PC-9 (cell line): Measurements from ENCODE around the gene AGAP1. TPM values are rescaled to one million over a fixed set of nuclear protein-coding genes. Genes with fewer than 3 reads are reported as not detected.

Experiments used
- BruUV-seq: library from RNA; stranded (reverse); fragments of 400-500 nt; replicated peaks from 2 replicates; lab custom pipeline; 2021; lab: Mats Ljungman, UMichigan
- CTCF ChIA-PET: fragments of 300-600 bp; sonication (Branson Sonifier 250); formaldehyde crosslinking; loops from one replicate; lab custom pipeline; 2022; ENCODE audit warnings: antibody characterized with exemption; lab: Charles Lee
- POLR2A ChIA-PET: fragments of 300-600 bp; sonication (Branson Sonifier 250); formaldehyde crosslinking; loops from one replicate; lab custom pipeline; 2022; ENCODE audit warnings: antibody characterized with exemption; ENCODE audit not compliant: unreplicated experiment; lab: Charles Lee
- DNase-seq, 2 experiments: peaks; one replicate each; pipeline versions ENCODE4 v3.0.0 to v3.0.0-alpha.2; 2015 to 2022; ENCODE audit warnings: mixed read lengths in 1 of 2
- H2AFZ ChIP-seq: fragments of 200-600 bp; sonication (generic); 2 replicates; pipeline ENCODE4 v1.8.1; 2017; ENCODE audit warnings: antibody characterized with exemption
- H3F3A ChIP-seq: fragments of 200-600 bp; sonication (generic); 2 replicates; pipeline ENCODE4 v1.8.1; 2017; ENCODE audit warnings: antibody characterized with exemption, mild to moderate bottlenecking, low read depth; ENCODE audit not compliant: insufficient read depth
- H3K27ac ChIP-seq: fragments of 200-600 bp; sonication (generic); 2 replicates; pipeline ENCODE4 v1.6.1; 2016; ENCODE audit warnings: mixed run types
- H3K27me3 ChIP-seq: fragments of 200-600 bp; sonication (generic); 2 replicates; pipeline ENCODE4 v1.6.1; 2016; ENCODE audit warnings: low read depth, mixed run types; ENCODE audit not compliant: insufficient read depth
- H3K36me3 ChIP-seq: fragments of 200-600 bp; sonication (generic); 2 replicates; pipeline ENCODE4 v1.6.1; 2016; ENCODE audit warnings: low read depth, mixed run types
- H3K4me1 ChIP-seq: fragments of 200-600 bp; sonication (generic); replicated peaks from 2 replicates; pipeline ENCODE4 v1.6.1; 2016; ENCODE audit warnings: mixed run types; ENCODE audit not compliant: insufficient read depth
- H3K4me2 ChIP-seq: fragments of 200-600 bp; sonication (generic); 2 replicates; pipeline ENCODE4 v1.6.1; 2017; ENCODE audit warnings: mixed run types
- H3K4me3 ChIP-seq: fragments of 200-600 bp; sonication (generic); 2 replicates; pipeline ENCODE4 v1.6.1; 2016; ENCODE audit warnings: mixed run types
- H3K79me2 ChIP-seq: fragments of 200-600 bp; sonication (generic); 2 replicates; pipeline ENCODE4 v1.6.1; 2017; ENCODE audit warnings: low read depth, mixed run types
- H3K9me2 ChIP-seq: fragments of 200-600 bp; sonication (generic); 2 replicates; pipeline ENCODE4 v1.8.1; 2017; ENCODE audit warnings: mild to moderate bottlenecking; ENCODE audit not compliant: insufficient read depth
- H3K9me3 ChIP-seq: fragments of 200-600 bp; sonication (generic); 2 replicates; pipeline ENCODE4 v1.8.1; 2016; ENCODE audit warnings: low read depth; ENCODE audit not compliant: insufficient read depth
- H4K20me1 ChIP-seq: fragments of 200-600 bp; sonication (generic); 2 replicates; pipeline ENCODE4 v1.8.1; 2017; ENCODE audit not compliant: insufficient read depth
- EZH2 ChIP-seq: fragments of 200-600 bp; sonication (generic); IDR thresholded peaks from 2 replicates; pipeline ENCODE4 v1.8.0; 2017; ENCODE audit warnings: antibody characterized with exemption, low read depth
- intact Hi-C: fragments of 100-400 bp; cut with micrococcal nuclease; formaldehyde crosslinking; loops from one replicate; pipeline ENCODE4 v1.10.0; 2022; ENCODE audit not compliant: unreplicated experiment
- total RNA-seq: library from RNA; stranded (reverse); gene quantifications from 2 replicates; pipeline ENCODE4 v1.2.3, GENCODE V29; 2021
- TF ChIP-seq, protein P1 (sequence below): fragments of 200-600 bp; sonication (generic); conservative IDR thresholded peaks from 2 replicates; pipeline ENCODE4 v1.6.1; 2017; ENCODE audit warnings: mixed run types, antibody characterized with exemption, mild to moderate bottlenecking, moderate library complexity

Gene AGAP1
- total RNA-seq, 1 experiment from 2014 or later, result 91.4 TPM

DNA sequence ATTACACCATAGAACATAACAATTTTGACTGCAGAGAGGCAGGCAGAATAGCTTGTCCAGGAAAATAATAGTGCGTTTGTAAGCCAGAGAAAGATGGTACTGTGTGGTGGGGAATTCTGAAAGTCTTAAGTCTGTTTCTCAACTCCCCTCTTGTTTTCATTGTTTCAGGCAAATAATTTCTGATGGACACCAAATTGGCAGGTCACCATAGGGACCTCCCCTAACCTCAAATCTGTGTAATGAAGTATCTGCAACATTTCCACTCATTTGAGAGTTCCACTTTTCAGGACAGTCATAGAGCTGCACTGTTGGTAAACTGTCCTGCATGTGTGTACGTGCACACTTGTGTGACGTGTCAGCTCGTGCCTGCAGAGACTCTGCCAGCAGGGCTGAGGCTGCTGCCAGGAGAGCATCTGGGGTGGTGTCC, 195.6 kb downstream of the AGAP1 start:
- Histone ChIP-seq H3K9me3 (no peaks in the 10 kb centered on the region), H3K27me3 (no peaks in the 10 kb centered on the region), H3K4me2 (no peak overlapping the region), H3K27ac (no peak overlapping the region), H2AFZ (no peak overlapping the region), H3K36me3 (no peaks in the 10 kb centered on the region), H4K20me1 (peaks cover 64% of the 10 kb centered on the region), H3K9me2 (no peaks in the 10 kb centered on the region), H3K4me3 (no peak overlapping the region), H3K79me2 (peaks cover 97% of the 10 kb centered on the region), H3F3A (no peaks in the 10 kb centered on the region), H3K4me1 (0 out of 2 replicates have a peak, but pooled peaks cover 9% of the 10 kb centered on the region)
- no TSS peak for BruUV-seq
- intact Hi-C loops, result no loop called here
- POLR2A ChIA-PET, result no interaction called here
- CTCF ChIA-PET, result no interaction called here
- TF ChIP-seq, protein P1, sequence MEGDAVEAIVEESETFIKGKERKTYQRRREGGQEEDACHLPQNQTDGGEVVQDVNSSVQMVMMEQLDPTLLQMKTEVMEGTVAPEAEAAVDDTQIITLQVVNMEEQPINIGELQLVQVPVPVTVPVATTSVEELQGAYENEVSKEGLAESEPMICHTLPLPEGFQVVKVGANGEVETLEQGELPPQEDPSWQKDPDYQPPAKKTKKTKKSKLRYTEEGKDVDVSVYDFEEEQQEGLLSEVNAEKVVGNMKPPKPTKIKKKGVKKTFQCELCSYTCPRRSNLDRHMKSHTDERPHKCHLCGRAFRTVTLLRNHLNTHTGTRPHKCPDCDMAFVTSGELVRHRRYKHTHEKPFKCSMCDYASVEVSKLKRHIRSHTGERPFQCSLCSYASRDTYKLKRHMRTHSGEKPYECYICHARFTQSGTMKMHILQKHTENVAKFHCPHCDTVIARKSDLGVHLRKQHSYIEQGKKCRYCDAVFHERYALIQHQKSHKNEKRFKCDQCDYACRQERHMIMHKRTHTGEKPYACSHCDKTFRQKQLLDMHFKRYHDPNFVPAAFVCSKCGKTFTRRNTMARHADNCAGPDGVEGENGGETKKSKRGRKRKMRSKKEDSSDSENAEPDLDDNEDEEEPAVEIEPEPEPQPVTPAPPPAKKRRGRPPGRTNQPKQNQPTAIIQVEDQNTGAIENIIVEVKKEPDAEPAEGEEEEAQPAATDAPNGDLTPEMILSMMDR, result no peak
- no peak for TF ChIP-seq EZH2
- no peak for DNase-seq

DNA sequence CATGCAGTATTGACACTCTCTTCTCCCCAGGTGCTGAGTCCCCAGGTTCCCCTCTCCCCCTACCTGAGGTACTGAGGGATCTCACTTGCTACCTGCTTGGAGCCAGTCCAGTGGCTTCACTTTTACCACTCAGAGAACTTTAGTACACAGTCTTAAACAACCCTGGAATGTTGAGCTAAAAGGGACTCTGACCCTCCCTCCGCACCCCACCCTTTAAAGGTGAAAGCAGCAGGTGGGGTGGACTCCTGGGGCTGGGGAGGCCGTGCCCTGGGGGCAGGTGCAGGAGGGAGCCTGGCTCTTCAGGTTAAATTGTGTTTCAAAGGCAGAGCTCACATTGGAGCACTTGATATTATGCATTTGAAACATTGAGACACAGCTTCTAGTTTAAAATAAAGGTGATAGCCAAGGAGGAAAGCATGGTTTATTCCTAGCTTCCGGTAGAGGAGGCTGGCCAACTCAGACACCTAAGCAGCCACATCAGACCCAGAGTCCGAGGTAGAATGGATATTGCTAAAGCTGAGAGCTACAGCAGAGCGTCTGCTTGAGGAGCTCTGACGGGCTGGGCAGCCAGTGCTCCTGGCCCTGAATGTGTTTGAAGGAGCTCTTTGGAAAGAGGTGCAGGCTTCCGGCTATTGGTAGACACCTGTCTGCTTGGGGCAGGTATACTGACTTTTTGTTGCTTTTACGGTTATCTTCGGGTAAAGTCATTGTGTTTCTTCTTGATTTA, 196.4 kb downstream of the AGAP1 start:
- H3F3A ChIP-seq, result no peaks in the 10 kb centered on the region
- no peak overlapping the region for H3K27ac ChIP-seq
- POLR2A ChIA-PET, result interaction anchor here (0.5 to 0.7 kb wide), 2 partner anchors 44 to 370 kb away, joined by 3 read pairs; no protein-coding TSS in a partner anchor
- CTCF ChIA-PET, result interaction anchor here (1.0 kb wide), 1 partner anchor 19 kb away, joined by 4 read pairs; no protein-coding TSS in a partner anchor
- no peak for DNase-seq
- H3K36me3 ChIP-seq, result no peaks in the 10 kb centered on the region
- no peak for TF ChIP-seq EZH2
- TF ChIP-seq, protein P1, result no peak
- no peaks in the 10 kb centered on the region for H3K9me2 ChIP-seq
- intact Hi-C loops, result no loop called here
- H2AFZ ChIP-seq, result no peak overlapping the region
- H3K4me3 ChIP-seq, result no peak overlapping the region
- 0 out of 2 replicates have a peak, but pooled peaks cover 9% of the 10 kb centered on the region for H3K4me1 ChIP-seq
- peaks cover 68% of the 10 kb centered on the region for H4K20me1 ChIP-seq
- H3K79me2 ChIP-seq, result peaks cover 97% of the 10 kb centered on the region
- H3K9me3 ChIP-seq, result no peaks in the 10 kb centered on the region
- no peaks in the 10 kb centered on the region for H3K27me3 ChIP-seq
- H3K4me2 ChIP-seq, result no peak overlapping the region
- no TSS peak for BruUV-seq

DNA sequence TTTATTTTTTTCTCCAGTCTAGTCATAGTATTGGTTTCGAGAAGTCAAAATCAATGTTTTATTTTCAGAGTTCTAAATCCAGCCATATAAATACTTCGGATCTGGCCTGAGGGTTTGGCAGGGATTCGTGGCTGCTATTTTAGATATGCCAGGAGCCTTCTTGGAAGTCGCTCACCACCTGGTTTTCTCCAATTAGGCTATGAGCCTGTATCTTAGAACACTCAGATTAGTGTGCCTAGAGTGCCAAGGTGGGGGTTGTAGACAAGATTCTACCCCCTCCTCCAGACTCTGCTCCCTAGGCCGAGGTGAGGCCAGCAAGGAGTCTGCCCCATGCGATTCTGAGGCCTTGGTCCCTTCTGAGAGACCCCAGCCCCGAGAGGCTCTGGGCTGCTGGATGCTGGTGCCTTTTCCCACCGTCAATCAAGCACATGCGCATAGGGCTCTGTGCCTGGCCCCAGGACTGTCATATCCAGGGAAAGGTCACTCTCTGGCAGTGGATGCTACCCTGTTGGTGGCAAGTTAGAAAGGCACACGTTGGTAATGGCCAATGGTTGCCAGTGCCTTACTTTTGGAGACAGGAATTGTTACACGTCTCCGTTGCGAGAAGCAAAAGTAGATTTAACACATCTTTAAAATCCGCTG, 197.1 kb downstream of the AGAP1 start:
- 0 out of 2 replicates have a peak, but pooled peaks cover 9% of the 10 kb centered on the region for H3K4me1 ChIP-seq
- no peak for DNase-seq
- H3K4me3 ChIP-seq, result no peak overlapping the region
- no peaks in the 10 kb centered on the region for H3K9me2 ChIP-seq
- no peak for TF ChIP-seq EZH2
- TF ChIP-seq, protein P1, result no peak
- H3F3A ChIP-seq, result no peaks in the 10 kb centered on the region
- no TSS peak for BruUV-seq
- CTCF ChIA-PET, result interaction anchor here (1.0 kb wide), 1 partner anchor 18 kb away, joined by 4 read pairs; no protein-coding TSS in a partner anchor
- POLR2A ChIA-PET, result no interaction called here
- no peaks in the 10 kb centered on the region for H3K27me3 ChIP-seq
- H3K4me2 ChIP-seq, result no peak overlapping the region
- intact Hi-C loops, result no loop called here
- H3K79me2 ChIP-seq, result peaks cover 97% of the 10 kb centered on the region
- peaks cover 73% of the 10 kb centered on the region for H4K20me1 ChIP-seq
- H3K27ac ChIP-seq, result no peak overlapping the region
- no peak overlapping the region for H2AFZ ChIP-seq
- H3K36me3 ChIP-seq, result no peaks in the 10 kb centered on the region
- H3K9me3 ChIP-seq, result no peaks in the 10 kb centered on the region
